Sigmoid colon (tissue), 4 donors: ENCODE results near the gene PRCD.

Experiments
- EP300 ChIP-seq, 4 donors: sonication (generic); formaldehyde crosslinking; IDR thresholded peaks; one replicate each; pipeline ENCODE4 v1.6.1; 2017; ENCODE audit warnings: antibody characterized with exemption in 4 of 4
- POLR2A ChIP-seq, 2 donors: fragments of 450-650 bp; IDR thresholded peaks; one replicate each; pipeline ENCODE4 v1.6.1; 2016; ENCODE audit warnings: antibody characterized with exemption in 2 of 2, mild to moderate bottlenecking in 2 of 2, moderate library complexity in 2 of 2
- POLR2AphosphoS5 ChIP-seq, 4 donors: sonication (generic); formaldehyde crosslinking; IDR thresholded peaks; one replicate each; pipeline ENCODE4 v1.6.1; 2017; ENCODE audit warnings: antibody characterized with exemption in 4 of 4
- TF ChIP-seq, protein P1 (sequence below), 4 experiments: fragments of 450-650 bp in 3 of 4; fragments of 200-600 bp in 1 of 4; IDR thresholded peaks; one replicate each; pipeline ENCODE4 v1.5.1; 2016 to 2019; ENCODE audit warnings: antibody characterized with exemption in 4 of 4, mild to moderate bottlenecking in 3 of 4, moderate library complexity in 2 of 4

GRCh38 chr17:76572201-76572910 is 32.5 kb downstream of the PRCD start:
- TF ChIP-seq POLR2A (IDR thresholded peaks at IDR 0.05), result no peak
- TF ChIP-seq, protein P1, sequence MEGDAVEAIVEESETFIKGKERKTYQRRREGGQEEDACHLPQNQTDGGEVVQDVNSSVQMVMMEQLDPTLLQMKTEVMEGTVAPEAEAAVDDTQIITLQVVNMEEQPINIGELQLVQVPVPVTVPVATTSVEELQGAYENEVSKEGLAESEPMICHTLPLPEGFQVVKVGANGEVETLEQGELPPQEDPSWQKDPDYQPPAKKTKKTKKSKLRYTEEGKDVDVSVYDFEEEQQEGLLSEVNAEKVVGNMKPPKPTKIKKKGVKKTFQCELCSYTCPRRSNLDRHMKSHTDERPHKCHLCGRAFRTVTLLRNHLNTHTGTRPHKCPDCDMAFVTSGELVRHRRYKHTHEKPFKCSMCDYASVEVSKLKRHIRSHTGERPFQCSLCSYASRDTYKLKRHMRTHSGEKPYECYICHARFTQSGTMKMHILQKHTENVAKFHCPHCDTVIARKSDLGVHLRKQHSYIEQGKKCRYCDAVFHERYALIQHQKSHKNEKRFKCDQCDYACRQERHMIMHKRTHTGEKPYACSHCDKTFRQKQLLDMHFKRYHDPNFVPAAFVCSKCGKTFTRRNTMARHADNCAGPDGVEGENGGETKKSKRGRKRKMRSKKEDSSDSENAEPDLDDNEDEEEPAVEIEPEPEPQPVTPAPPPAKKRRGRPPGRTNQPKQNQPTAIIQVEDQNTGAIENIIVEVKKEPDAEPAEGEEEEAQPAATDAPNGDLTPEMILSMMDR (IDR thresholded peaks at IDR 0.05), result no peak
- no peak for TF ChIP-seq POLR2AphosphoS5 (IDR thresholded peaks at IDR 0.05)
- no peak for TF ChIP-seq EP300 (IDR thresholded peaks at IDR 0.05)
